Activated CD8-positive, alpha-beta memory T cell treated with anti-CD3 and anti-CD28 coated beads for 48 hours (primary cell): ENCODE measurements around the gene ZKSCAN4.

Experiments
- DNase-seq, 3 experiments: peaks; one replicate each; pipeline ENCODE4 v3.0.0-alpha.2; 2020; ENCODE audit warnings: low read depth in 2 of 3, low spot score in 2 of 3

ZKSCAN4 gene

GRCh38 chr6:28209753-28210535, 42.1 kb downstream of the ZKSCAN4 start:
- DNase-seq, result no peak

GRCh38 chr6:28208111-28208659, 43.9 kb downstream of the ZKSCAN4 start:
- DNase-seq, result no peak

GRCh38 chr6:28207510-28208110, 44.5 kb downstream of the ZKSCAN4 start:
- no peak for DNase-seq

- no peak for DNase-seq
Measured at GRCh38 chr6:28206928-28207509, 45.0 kb downstream of the ZKSCAN4 start.

- no peak for DNase-seq
Measured at GRCh38 chr6:28206527-28206926, 45.5 kb downstream of the ZKSCAN4 start.

GRCh38 chr6:28205879-28206278, 46.2 kb downstream of the ZKSCAN4 start:
- DNase-seq, result no peak

- DNase-seq, result no peak
Measured at GRCh38 chr6:28203201-28203600, 48.9 kb downstream of the ZKSCAN4 start.

- DNase-seq, result no peak
Measured at GRCh38 chr6:28200020-28200419, 52.0 kb downstream of the ZKSCAN4 start.
